SK-N-SH treated with all-trans-retinoic acid at 6 μM for 48 hours (cell line): ENCODE results near the gene C2orf80.

Experiments
- OSR1 ChIP-seq: fragments of 250-450 bp; sonication (Bioruptor Pico); IDR thresholded peaks from 2 replicates; pipeline ENCODE4 v1.8.0; 2022; ENCODE audit warnings: moderate library complexity, mild to moderate bottlenecking, inconsistent platforms
- RARB ChIP-seq: fragments of 250-450 bp; sonication (Bioruptor Pico); IDR thresholded peaks from 2 replicates; pipeline ENCODE4 v1.8.0; 2021; ENCODE audit warnings: mild to moderate bottlenecking, moderate library complexity
- SNAI2 ChIP-seq: fragments of 250-450 bp; sonication (Bioruptor Pico); IDR thresholded peaks from 2 replicates; pipeline ENCODE4 v1.5.0; 2020; ENCODE audit warnings: mild to moderate bottlenecking, moderate library complexity
- TCF4 ChIP-seq: fragments of 250-450 bp; sonication (Bioruptor Pico); IDR thresholded peaks from 2 replicates; pipeline ENCODE4 v1.8.0; 2021; ENCODE audit warnings: mild to moderate bottlenecking, moderate library complexity, borderline replicate concordance
- TF ChIP-seq, protein P1 (sequence below): fragments of 250-450 bp; sonication (Bioruptor Pico); IDR thresholded peaks from 2 replicates; pipeline ENCODE4 v1.8.0; 2020; ENCODE audit warnings: mild to moderate bottlenecking, moderate library complexity, borderline replicate concordance

DNA sequence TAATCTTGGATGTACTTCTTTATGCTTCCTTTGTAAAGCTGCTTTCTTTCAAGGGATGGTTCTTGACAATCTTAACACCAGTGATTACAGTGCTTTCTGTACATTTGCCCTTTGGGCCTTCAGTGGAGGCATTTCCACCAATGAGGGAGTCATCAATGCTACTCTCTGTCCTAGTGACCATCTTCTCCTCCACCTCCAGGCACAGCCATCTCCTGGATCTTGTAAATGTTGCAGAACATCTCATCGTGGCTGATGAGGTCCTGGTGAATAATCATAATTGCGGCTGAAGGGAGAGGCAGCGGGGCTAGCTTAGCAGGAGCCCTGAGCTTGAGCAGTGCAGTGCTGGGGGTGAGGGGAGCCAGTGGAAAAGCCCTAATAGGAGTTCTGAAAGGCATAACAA is 32.5 kb upstream of the C2orf80 start:
- TF ChIP-seq TCF4 (no peak), SNAI2 (CRISPR knock-in tag) (no peak), RARB (CRISPR knock-in tag) (no peak), OSR1 (CRISPR knock-in tag) (no peak)
- TF ChIP-seq, protein P1, sequence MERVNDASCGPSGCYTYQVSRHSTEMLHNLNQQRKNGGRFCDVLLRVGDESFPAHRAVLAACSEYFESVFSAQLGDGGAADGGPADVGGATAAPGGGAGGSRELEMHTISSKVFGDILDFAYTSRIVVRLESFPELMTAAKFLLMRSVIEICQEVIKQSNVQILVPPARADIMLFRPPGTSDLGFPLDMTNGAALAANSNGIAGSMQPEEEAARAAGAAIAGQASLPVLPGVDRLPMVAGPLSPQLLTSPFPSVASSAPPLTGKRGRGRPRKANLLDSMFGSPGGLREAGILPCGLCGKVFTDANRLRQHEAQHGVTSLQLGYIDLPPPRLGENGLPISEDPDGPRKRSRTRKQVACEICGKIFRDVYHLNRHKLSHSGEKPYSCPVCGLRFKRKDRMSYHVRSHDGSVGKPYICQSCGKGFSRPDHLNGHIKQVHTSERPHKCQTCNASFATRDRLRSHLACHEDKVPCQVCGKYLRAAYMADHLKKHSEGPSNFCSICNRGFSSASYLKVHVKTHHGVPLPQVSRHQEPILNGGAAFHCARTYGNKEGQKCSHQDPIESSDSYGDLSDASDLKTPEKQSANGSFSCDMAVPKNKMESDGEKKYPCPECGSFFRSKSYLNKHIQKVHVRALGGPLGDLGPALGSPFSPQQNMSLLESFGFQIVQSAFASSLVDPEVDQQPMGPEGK (CRISPR knock-in tag) = no peak
